HepG2 (cell line): ENCODE results near the gene FALEC. TPM values are rescaled to one million over a fixed set of nuclear protein-coding genes. Genes with fewer than 3 reads are reported as not detected.

Source experiments
- CEBPB ChIP-seq: IDR thresholded peaks from 2 replicates; pipeline ENCODE4 v1.6.1; 2011; ENCODE audit warnings: low read depth, low read length, improper control_type of control experiment, borderline replicate concordance
- EHMT2 ChIP-seq: fragments of 200-600 bp; sonication (generic); IDR thresholded peaks from 2 replicates; pipeline ENCODE4 v1.7.0; 2017; ENCODE audit warnings: antibody characterized with exemption, low read depth, low read length, borderline replicate concordance
- FLYWCH1 ChIP-seq: sonication (generic); formaldehyde crosslinking; IDR thresholded peaks from 2 replicates; pipeline ENCODE4 v1.8.1; 2023; ENCODE audit warnings: mild to moderate bottlenecking, missing genetic modification reagents
- FOXK1 ChIP-seq: sonication (generic); formaldehyde crosslinking; IDR thresholded peaks from 2 replicates; pipeline ENCODE4 v1.4.0; 2020; ENCODE audit warnings: low read depth, missing genetic modification reagents, borderline replicate concordance
- HDAC2 ChIP-seq: sonication (generic); formaldehyde crosslinking; IDR thresholded peaks from 2 replicates; pipeline ENCODE4 v1.4.0; 2020; ENCODE audit warnings: missing genetic modification reagents
- MEIS1 ChIP-seq: sonication (generic); formaldehyde crosslinking; IDR thresholded peaks from 2 replicates; pipeline ENCODE4 v1.9.0; 2021; ENCODE audit warnings: mild to moderate bottlenecking, missing genetic modification reagents, moderate library complexity, borderline replicate concordance
- NFYC ChIP-seq: IDR thresholded peaks from 2 replicates; pipeline ENCODE4 v1.6.1; 2016; ENCODE audit warnings: missing genetic modification reagents, missing compliant biosample characterization
- RXRA ChIP-seq: sonication (generic); formaldehyde crosslinking; IDR thresholded peaks from 2 replicates; pipeline ENCODE4 v1.5.1; 2020; ENCODE audit warnings: missing genetic modification reagents
- SKI ChIP-seq: fragments of 450-650 bp; IDR thresholded peaks from one replicate; pipeline ENCODE4 v1.6.1; 2018; ENCODE audit warnings: mild to moderate bottlenecking; ENCODE audit not compliant: partially characterized antibody
- SNRNP70 ChIP-seq: fragments of 200-400 bp; formaldehyde crosslinking; IDR thresholded peaks from 2 replicates; pipeline ENCODE4 v1.6.1; 2017; ENCODE audit warnings: mild to moderate bottlenecking, low read depth, low read length, moderate library complexity
- STAT5B ChIP-seq: sonication (generic); formaldehyde crosslinking; IDR thresholded peaks from 2 replicates; pipeline ENCODE4 v1.4.0; 2020; ENCODE audit warnings: missing genetic modification reagents
- ZBTB40 ChIP-seq, 2 experiments: fragments of 450-650 bp in 1 of 2; sonication (generic) in 1 of 2; formaldehyde crosslinking in 1 of 2; IDR thresholded peaks; 2 replicates each; pipeline versions ENCODE4 v1.6.1 to v1.8.0; 2016 to 2022; ENCODE audit warnings: antibody characterized with exemption in 1 of 2, mild to moderate bottlenecking in 1 of 2, missing genetic modification reagents in 1 of 2
- ZC3H13 ChIP-seq: sonication (generic); formaldehyde crosslinking; IDR thresholded peaks from 2 replicates; pipeline ENCODE4 v1.8.1; 2023; ENCODE audit warnings: mild to moderate bottlenecking, missing genetic modification reagents, moderate library complexity
- ZNF891 ChIP-seq: sonication (generic); formaldehyde crosslinking; IDR thresholded peaks from 2 replicates; pipeline ENCODE4 v1.5.0; 2020; ENCODE audit warnings: mild to moderate bottlenecking, missing genetic modification reagents
- polyA plus RNA-seq, 8 experiments: library from polyadenylated mRNA; depleted of rRNA in 3 of 8; stranded (reverse) in 7 of 8; unstranded in 1 of 8; fragments of >200 nt; fragmentation: Illumina TruSeq in 4 of 8; extraction: Trizol in 4 of 8; gene quantifications; 2 replicates each; pipeline versions ENCODE4 v1.2.1 to v1.2.3, GENCODE V29; 2011 to 2016; ENCODE audit warnings: low read depth in 4 of 8, missing spikeins in 1 of 8, mixed read lengths in 1 of 8; ENCODE audit not compliant: insufficient read depth in 1 of 8
- total RNA-seq, 5 experiments: library from RNA; depleted of rRNA; stranded (reverse); fragments of >200 nt; fragmentation: Illumina TruSeq; extraction: Trizol; gene quantifications; 2 replicates each; pipeline ENCODE4 v1.2.3, GENCODE V29; 2016; ENCODE audit warnings: low read depth in 1 of 5
- TF ChIP-seq, protein P1 (sequence below): sonication (generic); formaldehyde crosslinking; IDR thresholded peaks from 2 replicates; pipeline ENCODE4 v1.5.0; 2020; ENCODE audit warnings: missing genetic modification reagents, mild to moderate bottlenecking, borderline replicate concordance
- TF ChIP-seq, protein P2 (sequence below): sonication (generic); IDR thresholded peaks from 2 replicates; pipeline ENCODE4 v1.6.1; 2016; ENCODE audit warnings: low read depth, borderline replicate concordance
- TF ChIP-seq, protein P3 (sequence below): sonication (generic); formaldehyde crosslinking; IDR thresholded peaks from 2 replicates; pipeline ENCODE4 v1.5.1; 2020; ENCODE audit warnings: missing genetic modification reagents, mild to moderate bottlenecking, borderline replicate concordance

Gene FALEC
- total and polyA plus RNA-seq, 2 of the 13 experiments (the other 11 are each of a cell fraction or from before 2014, with no cell fraction given) = 0.33 to 0.71 TPM

GRCh38 chr1:150561974-150562445, 46.5 kb downstream of the FALEC start (continued):
- no peak for TF ChIP-seq ZBTB40 (IDR thresholded peaks at IDR 0.05)
- TF ChIP-seq ZBTB40 (CRISPR knock-in tag; IDR thresholded peaks at IDR 0.05) = no peak
- no peak for TF ChIP-seq ZNF891 (CRISPR knock-in tag)
- no peak for TF ChIP-seq CEBPB
- TF ChIP-seq NFYC (CRISPR knock-in tag) = peak; percentile 76
- TF ChIP-seq EHMT2 = no peak
- TF ChIP-seq, protein P1, sequence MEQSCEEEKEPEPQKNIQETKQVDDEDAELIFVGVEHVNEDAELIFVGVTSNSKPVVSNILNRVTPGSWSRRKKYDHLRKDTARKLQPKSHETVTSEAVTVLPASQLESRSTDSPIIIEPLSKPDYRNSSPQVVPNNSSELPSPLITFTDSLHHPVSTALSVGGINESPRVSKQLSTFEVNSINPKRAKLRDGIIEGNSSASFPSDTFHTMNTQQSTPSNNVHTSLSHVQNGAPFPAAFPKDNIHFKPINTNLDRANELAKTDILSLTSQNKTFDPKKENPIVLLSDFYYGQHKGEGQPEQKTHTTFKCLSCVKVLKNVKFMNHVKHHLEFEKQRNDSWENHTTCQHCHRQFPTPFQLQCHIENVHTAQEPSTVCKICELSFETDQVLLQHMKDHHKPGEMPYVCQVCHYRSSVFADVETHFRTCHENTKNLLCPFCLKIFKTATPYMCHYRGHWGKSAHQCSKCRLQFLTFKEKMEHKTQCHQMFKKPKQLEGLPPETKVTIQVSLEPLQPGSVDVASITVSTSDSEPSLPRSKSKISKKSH (CRISPR knock-in tag) = no peak
- 0 out of 2 replicates have a peak, but pooled peaks have one; percentile 10 for TF ChIP-seq ZC3H13 (CRISPR knock-in tag)
- peak; percentile 49 for TF ChIP-seq HDAC2 (CRISPR knock-in tag)
- TF ChIP-seq FOXK1 (CRISPR knock-in tag) = peak; percentile 63; the same call in 1 of the 2 replicates
- TF ChIP-seq FLYWCH1 (CRISPR knock-in tag) = no peak
- TF ChIP-seq SNRNP70 = no peak
- TF ChIP-seq, protein P2, sequence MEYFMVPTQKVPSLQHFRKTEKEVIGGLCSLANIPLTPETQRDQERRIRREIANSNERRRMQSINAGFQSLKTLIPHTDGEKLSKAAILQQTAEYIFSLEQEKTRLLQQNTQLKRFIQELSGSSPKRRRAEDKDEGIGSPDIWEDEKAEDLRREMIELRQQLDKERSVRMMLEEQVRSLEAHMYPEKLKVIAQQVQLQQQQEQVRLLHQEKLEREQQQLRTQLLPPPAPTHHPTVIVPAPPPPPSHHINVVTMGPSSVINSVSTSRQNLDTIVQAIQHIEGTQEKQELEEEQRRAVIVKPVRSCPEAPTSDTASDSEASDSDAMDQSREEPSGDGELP = peak; percentile 99
- TF ChIP-seq STAT5B (CRISPR knock-in tag) = no peak
- TF ChIP-seq, protein P3, sequence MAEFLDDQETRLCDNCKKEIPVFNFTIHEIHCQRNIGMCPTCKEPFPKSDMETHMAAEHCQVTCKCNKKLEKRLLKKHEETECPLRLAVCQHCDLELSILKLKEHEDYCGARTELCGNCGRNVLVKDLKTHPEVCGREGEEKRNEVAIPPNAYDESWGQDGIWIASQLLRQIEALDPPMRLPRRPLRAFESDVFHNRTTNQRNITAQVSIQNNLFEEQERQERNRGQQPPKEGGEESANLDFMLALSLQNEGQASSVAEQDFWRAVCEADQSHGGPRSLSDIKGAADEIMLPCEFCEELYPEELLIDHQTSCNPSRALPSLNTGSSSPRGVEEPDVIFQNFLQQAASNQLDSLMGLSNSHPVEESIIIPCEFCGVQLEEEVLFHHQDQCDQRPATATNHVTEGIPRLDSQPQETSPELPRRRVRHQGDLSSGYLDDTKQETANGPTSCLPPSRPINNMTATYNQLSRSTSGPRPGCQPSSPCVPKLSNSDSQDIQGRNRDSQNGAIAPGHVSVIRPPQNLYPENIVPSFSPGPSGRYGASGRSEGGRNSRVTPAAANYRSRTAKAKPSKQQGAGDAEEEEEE = peak; percentile 5; the same call in 1 of the 2 replicates
- no peak for TF ChIP-seq SKI
- no peak for TF ChIP-seq MEIS1 (CRISPR knock-in tag)
- TF ChIP-seq RXRA (CRISPR knock-in tag) = peak; percentile 51
